ENCODE data around the gene TCERG1L. TPM values are rescaled to one million over a fixed set of nuclear protein-coding genes. Genes with fewer than 3 reads are reported as not detected.

Gene TCERG1L
- total RNA-seq, 1 experiment from 2014 or later, result not detected

DNA sequence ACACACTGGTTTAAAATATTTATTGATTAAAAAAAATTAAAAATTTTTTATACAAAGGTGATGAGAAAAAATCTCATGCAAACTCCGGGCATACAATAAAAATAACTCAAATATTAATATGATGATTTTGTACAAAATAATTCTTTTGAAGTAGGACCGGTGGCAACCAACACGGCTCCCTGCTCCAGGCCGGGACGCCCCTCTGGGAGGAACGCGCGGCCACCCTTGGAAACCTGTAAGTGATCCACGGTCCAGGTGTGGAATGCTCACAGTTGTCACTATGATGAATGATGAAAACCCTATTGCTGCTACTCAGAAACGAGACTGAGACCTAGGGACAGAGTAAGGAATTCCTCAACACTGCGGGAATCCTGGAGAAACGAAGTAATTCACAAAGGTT lies 219.1 kb downstream of the TCERG1L start:
- no peak for DNase-seq
- Mint-ChIP-seq H3K27ac (ENCODE audit: unreplicated experiment) (no peak overlapping the region), H3K9me3 (ENCODE audit: low read depth, unreplicated experiment) (no peaks in the 10 kb centered on the region), H3K36me3 (ENCODE audit: insufficient read depth, unreplicated experiment) (no peaks in the 10 kb centered on the region), H3K4me1 (ENCODE audit: low read depth, unreplicated experiment) (no peaks in the 10 kb centered on the region), H3K27me3 (ENCODE audit: unreplicated experiment) (no peaks in the 10 kb centered on the region), H3K4me3 (ENCODE audit: low read depth, unreplicated experiment) (no peak overlapping the region)
- no TSS peak for BruUV-seq (replicated peaks)
- intact Hi-C loops (cut with micrococcal nuclease; ENCODE audit: unreplicated experiment), result no loop called here
- CTCF ChIA-PET, result no interaction called here
- TF ChIP-seq, protein P1, sequence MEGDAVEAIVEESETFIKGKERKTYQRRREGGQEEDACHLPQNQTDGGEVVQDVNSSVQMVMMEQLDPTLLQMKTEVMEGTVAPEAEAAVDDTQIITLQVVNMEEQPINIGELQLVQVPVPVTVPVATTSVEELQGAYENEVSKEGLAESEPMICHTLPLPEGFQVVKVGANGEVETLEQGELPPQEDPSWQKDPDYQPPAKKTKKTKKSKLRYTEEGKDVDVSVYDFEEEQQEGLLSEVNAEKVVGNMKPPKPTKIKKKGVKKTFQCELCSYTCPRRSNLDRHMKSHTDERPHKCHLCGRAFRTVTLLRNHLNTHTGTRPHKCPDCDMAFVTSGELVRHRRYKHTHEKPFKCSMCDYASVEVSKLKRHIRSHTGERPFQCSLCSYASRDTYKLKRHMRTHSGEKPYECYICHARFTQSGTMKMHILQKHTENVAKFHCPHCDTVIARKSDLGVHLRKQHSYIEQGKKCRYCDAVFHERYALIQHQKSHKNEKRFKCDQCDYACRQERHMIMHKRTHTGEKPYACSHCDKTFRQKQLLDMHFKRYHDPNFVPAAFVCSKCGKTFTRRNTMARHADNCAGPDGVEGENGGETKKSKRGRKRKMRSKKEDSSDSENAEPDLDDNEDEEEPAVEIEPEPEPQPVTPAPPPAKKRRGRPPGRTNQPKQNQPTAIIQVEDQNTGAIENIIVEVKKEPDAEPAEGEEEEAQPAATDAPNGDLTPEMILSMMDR (IDR thresholded peaks at IDR 0.05; ENCODE audit: unreplicated experiment), result no peak

DNA sequence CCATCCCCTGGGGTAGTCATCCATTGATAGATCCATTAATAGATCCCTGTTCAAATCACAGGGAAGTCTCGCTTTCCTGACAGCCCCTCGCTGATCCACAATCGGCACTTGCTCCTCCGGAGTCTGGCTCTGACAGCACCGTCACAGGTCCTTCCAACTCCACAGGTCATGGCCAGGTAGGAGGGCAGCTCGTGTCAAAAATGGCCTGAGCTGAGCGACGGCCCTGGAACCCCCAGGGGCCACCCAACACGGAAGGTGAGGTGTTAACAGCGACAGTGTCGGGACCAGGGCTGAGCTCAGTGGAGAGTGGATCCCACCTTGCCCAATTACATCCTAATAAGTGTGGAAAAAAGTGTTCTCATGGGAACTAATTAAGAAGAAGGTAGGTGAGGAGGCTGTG lies 219.8 kb downstream of the TCERG1L start:
- Mint-ChIP-seq H3K4me1 (ENCODE audit: low read depth, unreplicated experiment) (no peaks in the 10 kb centered on the region), H3K36me3 (ENCODE audit: insufficient read depth, unreplicated experiment) (no peaks in the 10 kb centered on the region), H3K27ac (ENCODE audit: unreplicated experiment) (no peak overlapping the region), H3K9me3 (ENCODE audit: low read depth, unreplicated experiment) (no peaks in the 10 kb centered on the region), H3K4me3 (ENCODE audit: low read depth, unreplicated experiment) (no peak overlapping the region), H3K27me3 (ENCODE audit: unreplicated experiment) (no peaks in the 10 kb centered on the region)
- CTCF ChIA-PET, result no interaction called here
- intact Hi-C loops (cut with micrococcal nuclease; ENCODE audit: unreplicated experiment), result no loop called here
- TF ChIP-seq, protein P1 (IDR thresholded peaks at IDR 0.05; ENCODE audit: unreplicated experiment), result no peak
- BruUV-seq (replicated peaks), result no TSS peak
- DNase-seq, result no peak

DNA sequence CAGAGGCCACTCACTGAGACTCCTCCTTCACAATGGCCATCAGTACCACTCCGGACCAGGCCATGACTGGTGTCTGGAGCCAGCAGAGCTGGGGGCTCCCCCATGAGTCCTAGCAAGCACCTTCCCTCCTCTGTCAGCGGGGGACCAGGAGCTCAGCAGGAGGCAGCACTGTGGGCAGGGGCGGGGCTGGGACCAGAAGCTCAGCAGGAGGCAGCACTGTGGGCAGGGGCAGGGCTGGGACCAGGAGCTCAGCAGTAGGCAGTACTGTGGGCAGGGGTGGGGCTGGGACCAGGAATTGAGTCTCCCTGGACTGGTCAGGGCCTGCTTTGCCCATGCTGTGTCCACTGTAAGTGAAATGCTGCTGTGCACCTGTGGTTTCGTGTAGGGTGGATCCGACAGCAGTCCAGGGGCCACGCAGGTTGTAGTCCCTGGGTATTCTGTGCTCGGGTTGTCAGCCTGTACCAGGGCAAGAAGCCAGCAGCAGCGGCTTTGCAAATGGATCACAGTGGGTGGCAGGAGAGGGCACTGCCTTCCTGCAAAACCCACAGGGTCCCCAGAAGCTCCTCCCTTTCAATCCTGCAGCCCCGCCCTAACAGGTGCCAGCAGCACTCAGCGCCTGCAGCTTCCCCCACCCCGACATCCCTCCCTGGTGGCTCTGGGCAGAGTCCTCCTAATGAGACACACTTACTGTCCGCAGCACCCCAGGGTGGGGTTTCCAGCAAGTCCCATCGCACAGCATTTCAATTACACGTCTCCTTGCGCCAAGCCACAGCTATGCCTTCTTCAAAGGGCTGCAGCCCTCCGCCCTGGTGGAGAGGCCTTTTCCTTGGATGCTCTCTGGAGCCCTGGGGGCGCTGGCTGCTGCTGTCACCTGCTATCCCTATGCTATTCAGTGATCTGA lies 220.5 kb downstream of the TCERG1L start:
- CTCF ChIA-PET, result no interaction called here
- BruUV-seq (replicated peaks), result no TSS peak
- Mint-ChIP-seq H3K9me3 (ENCODE audit: low read depth, unreplicated experiment) (no peaks in the 10 kb centered on the region), H3K4me3 (ENCODE audit: low read depth, unreplicated experiment) (no peak overlapping the region), H3K4me1 (ENCODE audit: low read depth, unreplicated experiment) (no peaks in the 10 kb centered on the region), H3K36me3 (ENCODE audit: insufficient read depth, unreplicated experiment) (no peaks in the 10 kb centered on the region), H3K27me3 (ENCODE audit: unreplicated experiment) (no peaks in the 10 kb centered on the region), H3K27ac (ENCODE audit: unreplicated experiment) (no peak overlapping the region)
- TF ChIP-seq, protein P1 (IDR thresholded peaks at IDR 0.05; ENCODE audit: unreplicated experiment), result no peak
- DNase-seq, result no peak
- intact Hi-C loops (cut with micrococcal nuclease; ENCODE audit: unreplicated experiment), result no loop called here

DNA sequence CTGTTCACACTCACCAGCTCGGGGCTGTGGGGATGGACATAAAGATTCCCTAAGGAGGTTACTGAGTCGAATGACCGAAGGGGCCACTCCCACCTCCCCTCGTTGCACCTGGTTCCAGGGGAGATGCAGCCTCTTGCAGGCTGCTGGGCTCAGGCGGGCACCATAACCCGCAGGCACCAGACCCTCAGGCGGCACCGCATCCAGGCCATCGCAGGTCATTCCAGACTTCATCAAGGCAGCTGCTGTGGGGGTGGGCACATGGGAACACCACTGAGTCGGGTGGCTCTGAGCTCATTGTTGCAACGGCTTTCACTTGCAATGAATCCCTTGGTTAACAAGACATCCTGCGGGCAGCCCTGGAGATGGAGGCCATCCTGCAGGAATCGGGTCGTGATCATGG lies 221.7 kb downstream of the TCERG1L start:
- no peak for DNase-seq
- H3K36me3 Mint-ChIP-seq (ENCODE audit: insufficient read depth, unreplicated experiment), result no peaks in the 10 kb centered on the region
- H3K27me3 Mint-ChIP-seq (ENCODE audit: unreplicated experiment), result no peaks in the 10 kb centered on the region
- BruUV-seq (replicated peaks), result no TSS peak
- TF ChIP-seq, protein P1 (IDR thresholded peaks at IDR 0.05; ENCODE audit: unreplicated experiment), result no peak
- no peaks in the 10 kb centered on the region for H3K4me1 Mint-ChIP-seq (ENCODE audit: low read depth, unreplicated experiment)
- CTCF ChIA-PET, result no interaction called here
- no peaks in the 10 kb centered on the region for H3K9me3 Mint-ChIP-seq (ENCODE audit: low read depth, unreplicated experiment)
- intact Hi-C loops (cut with micrococcal nuclease; ENCODE audit: unreplicated experiment), result no loop called here
- H3K27ac Mint-ChIP-seq (ENCODE audit: unreplicated experiment), result no peak overlapping the region
- H3K4me3 Mint-ChIP-seq (ENCODE audit: low read depth, unreplicated experiment), result no peak overlapping the region

Data from Calu3 (cell line).